ENCODE measurements around the gene APLNR.
"Not testable (repeated sequence)": the region's sequence is repeated elsewhere in the genome, so short reads cannot be mapped to it uniquely, and the experiment has no call there.

APLNR gene

DNA sequence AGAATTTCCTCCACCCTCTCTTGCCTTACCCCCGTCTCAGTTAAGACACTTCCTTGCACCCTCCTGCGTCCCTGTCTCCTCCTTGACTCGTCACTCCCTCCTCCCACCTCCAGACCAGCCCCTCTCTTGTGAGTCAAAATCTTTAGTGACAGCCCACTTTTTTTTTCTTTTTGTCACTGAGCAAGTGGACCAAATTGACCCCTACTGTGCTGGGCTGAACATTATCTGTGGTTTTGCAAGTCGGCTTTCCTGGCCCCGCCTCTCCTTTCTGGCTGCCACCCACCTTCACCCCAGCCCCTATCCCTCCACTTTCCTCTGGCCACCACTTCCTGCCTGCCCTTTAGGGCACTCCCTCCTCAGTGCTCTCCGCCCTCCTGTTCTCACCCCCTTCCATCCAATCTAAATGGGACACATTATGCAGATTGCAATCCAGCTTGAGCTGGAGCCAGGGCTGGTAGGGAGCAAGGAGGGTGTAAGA is at the start of gene APLNR:
Gene APLNR (minus strand): TSS at position 47 of the 478 bp plus-strand sequence. CDS start 246 bp downstream, outside the sequence.
- DNase-seq (ENCODE audit: low spot score) (no peak), FAIRE-seq (no peak)

GRCh38 chr11:57283231-57283990 is 46.4 kb upstream of the APLNR start:
- DNase-seq (ENCODE audit: low spot score), result no peak
- no peak for FAIRE-seq

GRCh38 chr11:57281546-57281945 is 44.5 kb upstream of the APLNR start:
- FAIRE-seq; DNase-seq (ENCODE audit: low spot score): not testable (repeated sequence)

- FAIRE-seq, result no peak
- DNase-seq (ENCODE audit: low spot score), result no peak
These were observed 42.1 kb upstream of the APLNR start for GRCh38 chr11:57279116-57279515.

GRCh38 chr11:57278721-57279095 is 41.7 kb upstream of the APLNR start:
- no peak for FAIRE-seq
- DNase-seq (ENCODE audit: low spot score), result no peak

DNA sequence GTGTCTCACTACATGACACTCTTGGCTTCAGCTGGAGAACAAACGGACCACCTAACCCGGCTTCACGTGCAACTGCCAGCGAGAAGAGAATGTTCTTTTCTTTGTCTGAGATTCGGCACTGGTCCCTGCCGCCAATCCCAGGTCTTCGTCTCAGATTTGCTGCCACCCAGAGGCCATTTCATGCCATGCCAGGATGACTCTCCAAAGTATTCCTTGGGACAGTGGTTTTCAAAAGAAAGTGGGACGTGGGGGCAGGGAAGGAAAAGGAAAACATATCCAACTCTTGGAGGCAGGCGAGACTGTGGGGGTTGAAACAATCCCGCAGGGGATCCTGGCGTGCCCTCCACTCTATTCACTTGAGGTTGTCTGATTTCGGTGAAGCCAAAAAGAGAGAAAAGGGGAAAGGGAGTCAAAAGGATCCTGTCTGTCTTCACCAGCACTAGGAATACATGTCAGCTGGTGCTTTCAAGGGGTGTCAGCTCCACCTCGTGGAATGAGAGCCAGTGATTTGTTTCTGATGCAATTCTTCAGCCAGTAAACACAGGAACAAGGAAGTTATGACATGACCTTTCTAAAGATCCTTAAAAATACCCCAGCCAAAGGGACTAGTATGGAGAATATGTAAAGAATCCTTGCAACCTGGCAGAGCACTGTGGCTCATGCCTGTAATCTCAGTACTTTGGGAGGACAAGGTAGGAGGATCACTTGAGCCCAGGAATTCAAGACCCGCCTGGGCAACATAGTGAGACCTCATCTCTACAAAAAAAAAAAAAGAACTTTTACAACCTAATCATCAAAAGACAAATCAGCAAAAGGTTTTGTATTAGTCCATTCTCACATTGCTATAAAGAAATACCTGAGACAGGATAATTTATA is 41.0 kb upstream of the APLNR start:
- DNase-seq (ENCODE audit: low spot score) (peak; percentile 22), FAIRE-seq (no peak)

DNA sequence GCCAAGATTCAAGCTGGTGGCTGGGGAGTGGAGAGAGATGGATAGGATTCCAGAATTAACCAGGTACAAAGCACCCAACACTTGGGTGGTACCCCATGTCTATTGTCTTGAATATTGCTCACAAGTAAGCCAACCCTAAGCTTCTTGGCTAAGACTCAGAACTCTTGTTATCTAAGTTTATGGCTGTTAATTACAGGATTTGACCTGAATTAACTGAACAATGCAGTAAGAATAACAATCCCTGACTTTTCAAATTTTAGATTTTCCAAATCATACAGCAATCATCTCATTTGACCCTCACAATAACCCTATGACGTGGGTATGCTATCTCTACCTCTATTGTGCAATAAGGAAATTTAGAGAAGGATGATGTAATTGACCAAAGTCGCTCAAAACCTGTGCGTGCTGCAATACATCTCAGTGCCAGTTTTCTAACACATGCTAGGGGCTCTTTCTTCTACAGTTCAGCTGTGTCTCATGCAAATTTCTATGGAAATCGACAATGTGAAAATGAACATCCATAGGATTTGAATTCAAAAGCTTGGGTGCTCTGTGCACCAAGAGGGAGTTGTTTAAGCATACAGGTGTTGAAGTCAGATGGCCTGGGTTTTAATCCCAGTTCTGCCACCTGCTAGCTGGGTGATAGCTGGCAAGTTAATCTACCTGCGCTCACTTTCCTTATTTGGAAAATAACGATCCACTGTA is 40.1 kb upstream of the APLNR start:
- no peak for DNase-seq (ENCODE audit: low spot score)
- FAIRE-seq, result no peak

- FAIRE-seq, result no peak
- no peak for DNase-seq (ENCODE audit: low spot score)
These were observed 39.3 kb upstream of the APLNR start for GRCh38 chr11:57276169-57276970.

DNA sequence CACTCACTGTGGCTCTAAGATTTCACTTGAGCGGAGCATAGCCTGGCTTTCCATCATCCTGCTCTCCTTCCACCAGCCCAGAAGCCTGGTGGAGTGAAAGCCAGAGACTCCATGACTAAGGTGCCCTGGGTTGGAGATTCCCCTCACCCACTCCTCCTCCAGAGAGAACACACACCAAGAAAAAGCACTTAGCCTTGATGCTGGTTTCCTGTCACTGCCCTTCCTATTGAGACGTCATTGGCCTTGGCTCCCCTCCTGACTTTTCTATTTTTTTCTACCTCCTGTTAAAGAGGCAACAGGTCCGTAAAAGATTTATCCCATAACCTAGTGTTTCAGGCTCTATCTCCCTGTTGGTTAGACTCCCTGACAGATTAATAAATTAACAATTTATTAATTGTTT is 38.5 kb upstream of the APLNR start:
- FAIRE-seq (no peak), DNase-seq (ENCODE audit: low spot score) (no peak)

- DNase-seq (ENCODE audit: low spot score) (no peak), FAIRE-seq (no peak)
These were observed 38.0 kb upstream of the APLNR start for GRCh38 chr11:57274904-57275498.

GRCh38 chr11:57273448-57274058 is 36.5 kb upstream of the APLNR start:
- FAIRE-seq (no peak), DNase-seq (ENCODE audit: low spot score) (no peak)

- DNase-seq (ENCODE audit: low spot score), result peak; percentile 78
- peak; percentile 79 for FAIRE-seq
These were observed 32.5 kb upstream of the APLNR start for GRCh38 chr11:57269571-57270021.

GRCh38 chr11:57266157-57266556 is 29.1 kb upstream of the APLNR start:
- FAIRE-seq (no peak), DNase-seq (ENCODE audit: low spot score) (no peak)

- no peak for FAIRE-seq
These were observed 26.3 kb upstream of the APLNR start for GRCh38 chr11:57263351-57263750.

GRCh38 chr11:57262157-57262556 is 25.1 kb upstream of the APLNR start:
- DNase-seq (ENCODE audit: low spot score) (no peak), FAIRE-seq (no peak)

More at GRCh38 chr11:57263351-57263750, 26.3 kb upstream of the APLNR start:
- no peak for DNase-seq (ENCODE audit: low spot score)

DNA sequence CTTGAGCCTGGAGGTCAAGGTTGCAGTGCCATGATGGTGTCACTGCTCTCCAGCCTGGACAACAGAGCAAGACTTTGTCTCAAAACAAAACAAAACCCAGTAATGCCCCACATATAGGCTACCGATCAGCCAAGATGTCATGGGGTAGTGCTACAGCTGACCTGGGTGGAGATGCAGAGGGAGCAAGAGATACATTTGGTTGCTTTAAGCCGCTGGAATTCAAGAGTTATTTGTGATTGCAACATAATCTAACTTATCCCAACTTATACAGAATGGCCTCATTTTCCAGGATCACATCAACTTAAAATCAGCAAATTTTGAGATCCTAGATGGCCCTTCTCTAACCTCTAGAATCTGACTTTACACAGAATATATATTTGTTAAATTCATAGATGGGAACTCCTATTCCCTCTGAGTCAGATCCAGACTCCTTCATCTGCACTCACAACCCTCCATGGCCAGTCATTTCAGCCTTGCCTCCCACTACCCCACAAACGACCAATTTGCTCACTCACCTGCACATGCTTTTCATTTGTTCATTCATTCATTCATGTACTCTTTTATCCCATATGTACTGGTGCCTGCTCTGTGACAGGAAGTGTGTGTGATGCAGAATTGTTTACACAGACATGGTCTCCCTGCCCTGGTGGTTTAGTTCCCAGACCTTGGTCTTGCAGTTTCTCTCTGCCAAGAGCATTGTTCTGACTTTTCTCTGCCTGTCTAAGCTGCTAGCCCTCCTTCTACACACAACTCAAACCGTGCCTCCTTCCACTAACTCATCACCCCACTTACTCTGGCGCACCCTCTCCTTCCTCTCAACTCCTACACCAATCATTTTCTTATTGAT is 24.1 kb upstream of the APLNR start:
- DNase-seq (ENCODE audit: low spot score) (no peak), FAIRE-seq (no peak)

DNA sequence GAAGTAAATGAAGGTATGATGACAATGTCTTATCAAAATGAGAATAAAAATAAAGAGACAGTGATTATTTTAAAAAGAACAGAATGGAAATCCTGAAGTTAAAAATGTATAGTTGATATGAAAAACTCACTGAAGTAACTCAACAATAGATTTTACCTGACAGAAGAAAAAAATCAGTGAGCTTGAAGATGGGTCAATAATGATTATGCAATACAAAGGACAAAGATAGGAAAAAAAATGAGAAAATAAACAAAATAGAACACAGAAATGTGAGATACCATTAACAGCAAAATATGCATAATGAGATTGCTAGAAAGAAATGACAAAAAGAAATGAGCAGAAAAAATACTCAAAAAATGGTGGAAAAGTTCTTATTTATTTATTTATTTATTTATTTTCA is 19.1 kb upstream of the APLNR start:
- DNase-seq (ENCODE audit: low spot score) (no peak), FAIRE-seq (no peak)

GRCh38 chr11:57255618-57256017 is 18.6 kb upstream of the APLNR start:
- no peak for DNase-seq (ENCODE audit: low spot score)
- no peak for FAIRE-seq

DNA sequence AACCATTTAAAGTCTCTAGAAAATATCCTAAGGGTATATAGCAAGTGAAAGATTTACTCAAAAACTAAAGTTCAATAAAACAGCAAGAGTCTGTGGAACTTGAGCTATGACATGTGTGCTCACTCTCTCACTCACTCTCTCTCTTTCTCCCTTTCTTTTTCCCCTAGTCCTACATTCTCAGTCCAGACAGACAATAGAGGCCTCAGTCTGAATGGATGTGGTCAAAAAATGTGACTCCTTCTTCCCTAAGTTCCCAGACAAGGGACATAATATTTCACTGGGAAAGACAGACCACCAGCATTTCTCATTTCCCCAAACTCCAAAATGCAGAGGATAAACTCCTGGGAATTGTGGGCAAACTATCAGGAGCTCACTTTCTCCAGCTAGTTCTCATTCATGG is 17.6 kb upstream of the APLNR start:
- no peak for FAIRE-seq

More for the DNA sequence above, 17.6 kb upstream of the APLNR start:
- DNase-seq (ENCODE audit: low spot score), result no peak

All from RCC 7860 (cell line).